ENCODE data around the gene TTC6.

The TTC6 gene

DNA sequence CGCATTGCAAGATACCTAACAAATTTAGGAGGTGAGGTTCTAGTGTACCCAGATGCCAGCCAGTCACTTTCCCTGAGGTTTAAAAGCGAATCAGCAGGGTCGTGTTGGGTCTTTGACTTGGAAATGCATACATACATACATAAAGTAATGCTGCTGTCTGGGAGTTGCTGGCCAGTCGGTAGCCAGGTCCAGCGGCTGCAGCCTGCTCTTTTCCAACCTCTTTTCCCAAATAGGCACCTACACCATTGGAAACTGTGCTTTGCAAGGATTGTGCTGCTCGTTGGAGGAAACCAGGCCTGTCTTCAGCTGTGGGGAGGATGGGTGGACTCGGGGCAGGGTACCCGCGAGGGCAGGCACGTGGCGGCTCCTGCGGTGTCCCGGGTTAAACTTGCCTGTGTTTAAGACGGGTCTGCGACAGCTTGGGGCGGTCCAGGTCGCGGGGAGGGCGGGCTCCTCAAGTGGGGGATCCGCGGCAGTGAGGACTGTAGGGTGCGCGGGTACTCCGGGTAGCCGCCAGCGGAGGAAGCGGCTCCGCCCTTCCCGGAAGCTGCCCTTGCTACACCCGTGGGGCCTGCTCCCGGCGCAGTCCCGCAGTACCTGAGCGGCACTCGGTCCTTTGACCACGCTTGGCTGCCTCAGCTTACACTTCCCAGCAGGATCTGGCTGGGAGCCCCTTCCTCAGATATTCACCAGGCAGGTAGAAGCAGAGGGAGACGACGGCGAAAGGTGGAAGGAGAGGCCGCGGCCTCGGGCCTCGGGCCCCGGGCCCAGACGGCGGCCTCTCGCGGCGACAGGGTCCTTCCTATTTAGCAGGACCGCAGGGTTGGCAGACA lies 2.7 kb downstream of the TTC6 start:
- DNase-seq = no peak

DNA sequence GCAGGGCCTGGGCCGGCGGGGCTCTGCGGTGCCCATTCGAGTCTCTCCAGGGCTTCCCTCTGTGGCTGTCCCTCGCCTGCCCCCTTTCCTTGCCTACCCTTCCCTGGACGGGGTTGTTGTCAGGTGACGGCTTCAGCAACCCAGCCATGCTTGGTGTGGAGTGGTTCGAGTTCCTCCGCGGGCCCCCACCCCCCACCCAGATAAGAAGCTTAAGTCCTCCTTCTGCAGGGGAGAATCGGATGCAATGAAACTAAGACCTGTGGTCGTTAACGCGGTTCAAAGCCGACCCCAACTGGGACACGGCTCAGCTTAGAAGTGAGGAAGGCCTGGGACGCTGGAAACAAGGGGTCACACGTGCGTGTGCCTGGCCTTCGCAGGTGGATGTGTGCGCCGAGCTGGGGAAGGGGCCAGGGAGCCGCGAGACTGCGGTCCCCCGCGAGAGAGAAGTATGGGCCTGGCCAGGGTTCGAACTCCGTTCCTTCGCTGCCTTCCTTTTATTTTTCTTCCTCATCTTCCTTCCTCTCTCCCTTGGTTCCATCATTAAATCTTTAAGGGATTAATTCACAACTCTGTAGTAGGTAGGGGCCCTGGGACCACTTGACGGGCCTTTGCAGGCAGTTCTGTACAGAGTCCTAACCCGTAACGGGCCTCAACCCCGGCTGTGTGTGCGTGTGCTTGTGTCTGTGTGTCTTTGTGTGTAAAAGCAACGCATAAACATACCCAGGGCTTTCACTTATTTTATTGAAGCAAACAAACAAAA lies 3.5 kb downstream of the TTC6 start:
- no peak for DNase-seq

DNA sequence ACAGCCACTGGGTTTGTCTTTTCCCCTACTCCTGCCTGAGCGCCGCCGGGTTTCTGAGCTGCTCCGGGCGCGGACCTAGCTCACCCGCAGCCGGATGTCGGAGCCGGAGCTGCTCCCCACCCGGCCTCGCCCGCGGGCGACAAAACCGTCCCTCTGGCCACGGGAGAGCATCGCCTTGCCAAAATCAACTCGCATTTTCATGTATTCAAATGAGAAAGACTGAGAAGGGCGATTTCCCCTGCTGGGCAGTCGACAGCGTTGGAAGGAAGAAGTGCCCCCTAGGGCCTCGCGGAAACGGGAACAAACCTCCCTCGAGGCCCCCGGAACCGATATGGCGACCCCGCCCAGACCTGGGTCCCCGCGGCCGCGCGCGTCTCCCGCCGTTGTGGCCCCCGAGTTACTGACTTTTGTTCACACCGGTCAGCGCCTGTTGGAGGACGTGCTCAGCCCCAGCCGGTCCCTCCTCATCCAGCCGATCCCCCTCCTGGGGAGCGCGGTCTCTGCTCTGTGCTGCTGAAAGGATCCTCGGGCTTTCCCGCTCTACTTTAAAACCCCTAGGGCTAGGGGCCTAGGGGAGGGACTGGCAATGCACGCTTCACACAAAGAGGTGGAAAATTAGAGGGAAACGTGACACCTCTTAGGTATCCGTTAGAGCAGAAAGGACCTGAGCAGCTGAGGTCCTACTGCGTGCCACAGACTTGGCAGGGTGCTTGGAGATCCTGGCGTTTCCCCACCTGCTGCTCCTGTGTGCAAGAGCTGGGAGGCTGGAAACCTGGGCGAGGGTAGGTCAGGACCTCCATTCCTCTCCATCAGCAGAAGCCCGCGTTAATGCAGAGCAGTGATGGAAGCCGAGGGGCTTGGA lies 4.3 kb downstream of the TTC6 start:
- no peak for DNase-seq

DNA sequence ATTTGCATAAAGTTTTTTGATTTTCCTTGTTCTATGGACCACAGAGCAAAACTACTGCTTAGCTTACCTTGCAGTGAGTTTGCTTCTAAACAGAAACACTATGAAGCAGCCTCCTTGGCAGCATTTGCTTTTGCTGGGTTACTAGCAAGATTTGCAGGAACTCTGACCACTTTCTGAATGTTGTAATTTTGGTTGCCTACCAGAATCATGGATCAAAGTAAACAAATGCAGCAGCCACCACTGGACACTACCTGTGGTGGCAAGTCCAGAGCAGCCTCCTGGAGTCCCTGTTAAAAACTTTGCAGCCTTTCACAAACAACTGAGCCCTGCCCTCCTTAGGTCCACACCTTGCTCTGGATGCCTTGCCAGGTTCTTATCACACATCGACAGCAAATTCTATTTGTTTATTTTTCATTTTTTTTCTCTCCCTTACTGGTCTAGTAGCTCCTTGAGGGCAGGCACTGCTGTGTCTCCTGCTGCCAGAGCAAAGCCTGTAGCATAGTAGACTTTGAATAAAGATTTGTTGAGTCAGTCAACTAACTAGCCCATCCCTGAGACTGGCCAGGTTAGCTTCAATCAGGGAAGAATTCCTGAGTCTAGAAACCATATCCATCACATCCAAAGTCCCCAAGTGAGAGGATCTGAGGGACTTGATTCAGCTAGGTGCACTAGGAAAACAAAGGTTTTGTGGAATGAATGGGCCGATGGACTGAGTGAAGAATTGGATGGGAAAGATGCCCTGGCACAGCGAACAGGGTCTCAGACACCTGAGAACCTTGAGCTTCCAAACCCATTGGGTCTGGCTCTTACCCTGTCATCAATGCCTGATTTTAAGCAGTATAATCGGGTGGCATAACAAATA lies 5.7 kb downstream of the TTC6 start:
- DNase-seq = no peak

DNA sequence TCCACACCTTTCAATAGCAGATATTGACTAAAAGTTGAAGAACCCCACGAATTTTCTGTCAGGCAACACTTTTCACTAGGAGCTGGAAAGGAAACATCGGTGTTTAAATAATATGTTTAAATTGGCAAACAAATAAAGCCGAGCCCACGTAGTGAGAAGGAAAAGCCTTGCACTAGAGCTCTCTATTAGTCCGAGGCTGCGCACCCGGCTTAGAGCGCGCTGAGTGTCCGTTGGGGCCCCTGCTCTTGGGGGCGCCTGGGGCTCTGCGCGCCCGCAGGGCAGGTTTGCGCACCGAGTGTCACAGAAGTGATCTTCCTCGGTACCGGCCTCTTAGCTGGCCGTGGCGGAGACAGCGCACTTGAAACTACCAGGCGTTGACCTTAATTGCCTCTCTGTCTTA lies 6.4 kb downstream of the TTC6 start:
- DNase-seq = no peak

DNA sequence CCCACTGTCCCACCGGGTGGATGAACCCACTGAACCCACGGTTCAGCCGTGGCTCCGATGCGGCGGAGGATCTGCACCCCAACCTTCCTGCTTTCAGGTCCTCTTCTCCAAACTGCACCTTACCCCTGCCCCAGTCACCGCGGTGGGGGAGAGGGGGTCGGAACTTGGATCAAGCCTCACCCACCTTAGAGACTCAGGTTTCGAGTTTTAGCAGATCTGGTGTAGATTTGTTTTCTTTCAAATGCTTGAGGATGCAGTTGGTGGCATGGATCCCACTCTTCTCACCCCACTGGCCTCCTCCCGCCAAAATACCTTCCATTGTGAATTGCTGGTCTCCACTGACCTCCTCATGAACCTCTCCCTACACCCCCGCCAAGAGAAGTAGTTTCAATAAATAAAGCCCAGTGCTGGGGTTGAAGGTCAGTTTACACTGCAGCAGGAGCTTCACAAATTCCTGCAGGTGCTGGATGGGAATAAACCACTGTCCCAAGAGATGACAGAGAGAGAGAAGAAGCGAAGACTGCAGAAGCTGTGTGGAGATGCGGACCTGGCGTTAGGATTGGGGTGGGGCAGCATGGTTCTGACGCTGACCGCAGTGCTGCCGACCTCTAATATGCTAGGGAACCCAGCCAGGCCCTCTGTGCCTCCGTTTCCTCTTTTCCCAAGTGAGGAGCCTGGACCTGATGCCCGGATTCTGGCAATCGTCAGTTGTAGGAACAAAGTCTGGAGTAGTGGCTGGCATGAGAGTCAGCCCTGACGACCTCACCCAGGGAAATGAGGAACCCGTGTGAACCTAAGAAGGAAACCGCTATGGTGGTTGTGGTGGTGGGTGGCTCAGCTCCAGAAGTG lies 7.4 kb downstream of the TTC6 start:
- DNase-seq = no peak

DNA sequence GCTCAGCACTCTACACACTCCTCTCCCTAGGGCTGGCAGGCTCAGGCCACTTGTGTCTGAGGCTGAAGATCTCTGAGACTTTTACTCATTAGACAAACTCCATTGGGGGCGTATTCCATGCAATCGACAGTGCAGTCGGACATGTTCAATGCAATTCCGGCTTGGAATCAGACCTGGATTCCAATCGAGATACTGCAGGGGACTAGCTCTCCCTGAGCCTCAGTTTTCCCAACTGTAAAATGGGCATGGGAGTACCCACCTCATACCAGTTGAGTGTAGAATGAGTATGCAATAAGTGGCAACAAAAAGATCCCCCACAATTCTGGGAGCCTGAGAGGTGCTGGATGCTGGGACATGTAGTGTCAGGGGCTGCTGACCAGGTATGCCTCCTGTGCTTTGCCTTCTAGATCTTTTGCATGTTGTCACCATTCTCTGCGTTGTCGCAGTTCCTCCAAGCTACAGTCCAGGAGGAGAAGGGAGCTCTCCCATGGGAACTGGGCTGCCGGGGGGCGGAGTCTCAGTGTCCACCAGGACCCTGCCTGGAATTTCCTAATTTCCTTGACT lies 8.3 kb downstream of the TTC6 start:
- DNase-seq = no peak

DNA sequence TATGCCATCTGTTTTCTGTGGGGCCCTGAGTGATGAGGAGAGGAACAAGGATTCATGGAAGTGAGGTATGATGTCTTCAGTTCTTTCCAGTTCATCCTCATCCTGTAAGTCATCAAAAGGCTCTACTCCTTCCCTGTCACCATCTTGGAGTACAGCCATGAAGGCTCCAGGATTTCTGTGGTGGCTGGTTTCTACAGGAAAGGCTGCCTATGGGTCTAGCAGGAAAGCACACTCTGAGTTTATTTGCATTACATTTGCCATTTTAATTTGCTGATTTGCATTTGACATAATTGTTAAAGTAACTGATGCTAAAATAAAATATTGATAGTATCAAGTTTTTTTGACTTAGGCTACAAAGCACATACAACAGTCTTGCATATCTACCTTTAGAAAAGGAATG lies 11.2 kb downstream of the TTC6 start:
- DNase-seq = no peak

DNA sequence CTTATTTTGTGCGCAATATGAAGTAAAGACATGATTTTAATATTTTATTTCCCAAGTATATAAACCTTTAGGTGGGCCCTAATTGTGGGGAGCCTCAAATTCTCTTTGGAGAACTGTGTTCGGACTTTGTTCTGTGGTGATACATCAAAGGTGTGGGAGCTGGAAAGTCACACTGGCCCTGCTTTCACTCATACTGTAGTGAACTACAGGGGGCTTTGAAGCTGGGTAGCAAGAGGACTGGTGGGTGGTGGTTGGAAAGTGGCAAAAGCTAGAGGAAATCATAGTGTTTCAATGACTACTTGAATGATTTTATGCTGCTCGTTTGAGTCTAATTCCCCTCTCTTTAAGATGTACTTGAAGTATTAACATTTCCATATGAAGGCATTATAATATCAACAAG lies 13.2 kb downstream of the TTC6 start:
- no peak for DNase-seq

DNA sequence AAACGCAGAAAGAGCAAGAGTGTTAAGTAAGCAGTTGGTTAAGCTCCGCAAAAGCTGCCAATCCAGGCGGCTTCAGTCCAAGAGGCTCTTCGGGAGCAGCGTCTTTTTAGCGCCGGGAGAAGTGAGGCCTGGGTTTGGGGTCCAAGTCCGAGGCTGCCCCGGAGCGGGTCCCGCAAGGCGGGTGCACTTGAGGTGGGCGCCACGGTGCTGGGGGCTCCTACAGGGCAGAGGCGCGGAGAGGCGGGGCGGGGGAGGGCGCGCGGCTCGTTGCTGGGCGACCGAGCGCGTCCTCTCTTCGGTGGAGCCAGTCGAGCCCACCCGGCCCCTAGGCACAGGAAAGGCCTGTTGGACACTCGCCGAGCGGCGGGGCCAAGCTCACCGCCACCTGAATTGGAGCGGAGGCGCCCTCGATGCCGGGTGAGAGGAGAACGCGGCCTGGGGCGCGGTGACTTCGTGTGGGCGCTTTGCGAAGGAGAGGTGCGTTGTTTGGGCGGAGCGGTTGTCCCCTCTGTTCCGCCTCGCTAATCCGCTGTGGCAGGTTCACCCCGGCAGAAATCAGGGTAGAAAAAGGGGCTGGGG lies 15.6 kb downstream of the TTC6 start:
- DNase-seq = no peak

DNA sequence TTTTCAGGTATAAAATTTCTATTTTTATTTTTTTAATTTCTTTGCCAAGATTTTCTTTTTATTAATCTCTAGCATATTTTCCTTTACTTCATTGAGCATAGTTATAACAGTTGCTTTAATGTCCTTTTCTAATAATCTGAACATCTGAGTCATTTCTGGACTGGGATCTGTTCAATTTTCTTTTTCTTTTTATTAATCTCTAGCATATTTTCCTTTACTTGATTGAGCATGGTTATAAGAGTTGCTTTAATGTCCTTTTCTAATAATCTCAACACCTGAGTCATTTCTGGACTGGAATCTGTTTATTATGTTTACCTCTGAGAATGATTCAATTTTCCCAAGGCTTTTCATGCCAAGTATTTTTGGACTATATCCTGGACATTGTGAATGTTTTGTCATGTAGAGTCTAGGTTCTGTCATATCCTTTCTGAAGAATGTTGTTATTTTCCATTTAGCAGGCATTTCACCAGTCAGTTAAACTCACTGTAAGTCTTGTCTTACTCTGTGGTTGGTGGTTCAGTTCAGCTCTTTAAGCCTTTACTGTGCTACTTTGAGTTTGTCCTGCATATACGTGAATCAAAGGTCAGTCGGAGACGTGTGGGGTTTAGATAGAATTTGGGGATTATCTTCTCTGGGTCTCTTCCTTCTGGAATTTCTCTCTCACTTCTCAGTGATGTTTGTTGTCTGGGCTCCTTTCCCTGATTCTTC lies 20.3 kb downstream of the TTC6 start:
- DNase-seq = no peak

DNA sequence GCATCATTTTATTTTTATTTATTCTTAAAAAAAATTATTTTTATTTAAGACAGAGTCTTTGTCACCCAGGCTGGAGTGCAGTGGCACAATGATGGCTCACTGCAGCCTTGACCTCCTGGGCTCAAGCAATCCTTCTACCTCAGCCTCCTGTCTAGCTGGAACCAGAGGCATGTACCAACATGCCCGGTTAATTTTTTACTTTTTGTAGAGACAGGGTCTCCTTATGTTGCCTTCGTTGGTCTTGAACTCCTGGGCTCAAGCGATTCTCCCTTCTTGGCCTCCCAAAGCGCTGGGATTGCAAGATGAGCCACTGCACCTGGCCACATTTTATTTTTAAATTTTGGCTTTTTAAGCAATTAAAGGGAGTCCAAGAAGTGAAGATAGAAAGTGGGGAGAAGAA lies 21.4 kb downstream of the TTC6 start:
- DNase-seq = no peak

DNA sequence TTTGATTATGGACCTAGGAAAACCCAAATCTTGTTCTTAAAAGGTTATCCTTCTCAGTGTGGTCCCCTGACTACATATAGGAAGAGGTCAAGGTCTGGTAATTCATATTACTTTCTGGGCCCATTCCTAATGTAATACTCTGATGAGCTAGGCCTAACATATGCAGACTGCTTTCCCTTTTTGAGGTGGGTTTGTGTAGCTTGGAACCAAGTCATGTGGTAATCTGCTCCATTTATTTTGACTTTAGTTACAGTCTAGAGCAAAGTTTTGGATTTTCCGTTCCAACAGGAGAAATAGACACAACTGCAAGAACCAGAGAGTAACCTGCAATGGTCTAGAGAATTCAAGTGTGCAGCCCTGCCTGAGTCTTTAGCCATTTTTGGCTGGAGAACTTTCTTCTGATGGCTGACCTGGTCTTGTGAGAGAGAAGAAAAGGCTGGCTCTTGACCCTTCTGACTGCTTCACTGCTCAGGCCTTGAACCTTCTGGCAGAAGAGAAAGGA lies 22.5 kb downstream of the TTC6 start:
- no peak for DNase-seq

DNA sequence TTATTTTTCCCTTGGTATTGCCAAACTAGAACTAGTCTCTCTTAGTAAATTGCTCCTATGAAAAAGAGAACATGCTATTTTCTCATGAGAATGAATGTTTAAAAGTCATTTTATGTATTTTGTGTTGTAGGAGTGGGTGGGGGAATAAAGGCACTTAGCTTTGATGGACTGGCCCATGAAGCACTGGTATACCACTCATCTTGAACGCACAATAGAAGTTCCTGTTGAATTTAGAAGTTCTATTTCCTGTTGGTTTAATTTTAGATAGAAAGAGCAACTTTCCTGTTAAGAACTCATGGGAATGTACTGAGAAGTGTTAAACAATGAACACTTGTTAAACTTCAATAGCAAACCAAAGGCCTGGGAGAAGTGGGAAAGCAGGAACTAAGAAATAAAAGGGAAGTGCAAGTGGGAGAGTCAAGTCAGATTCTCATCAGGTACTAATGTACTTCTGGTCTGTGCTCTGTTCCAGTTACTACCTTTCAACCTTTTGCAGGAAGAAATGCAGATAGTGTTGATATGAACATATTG lies 23.1 kb downstream of the TTC6 start:
- DNase-seq = no peak

DNA sequence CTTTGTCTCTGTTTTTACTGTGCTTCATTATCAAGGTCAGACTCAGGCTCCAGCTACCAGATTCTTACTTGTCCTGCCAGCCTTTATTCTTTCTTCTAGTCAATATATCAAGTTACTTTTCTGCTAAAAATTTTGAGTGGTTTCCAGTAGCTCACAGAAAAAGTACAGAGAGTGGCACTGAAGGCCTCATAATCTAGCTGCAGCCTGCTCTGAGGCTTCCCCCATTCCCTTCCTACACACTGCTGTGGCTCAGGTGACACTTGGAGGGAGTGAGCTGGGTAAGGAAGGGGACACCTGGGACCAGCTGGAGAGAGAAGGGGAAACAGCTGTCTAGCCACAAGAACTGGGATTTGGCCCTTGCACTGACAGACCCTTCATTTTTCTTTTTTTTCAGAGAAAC lies 25.4 kb downstream of the TTC6 start:
- no peak for DNase-seq

DNA sequence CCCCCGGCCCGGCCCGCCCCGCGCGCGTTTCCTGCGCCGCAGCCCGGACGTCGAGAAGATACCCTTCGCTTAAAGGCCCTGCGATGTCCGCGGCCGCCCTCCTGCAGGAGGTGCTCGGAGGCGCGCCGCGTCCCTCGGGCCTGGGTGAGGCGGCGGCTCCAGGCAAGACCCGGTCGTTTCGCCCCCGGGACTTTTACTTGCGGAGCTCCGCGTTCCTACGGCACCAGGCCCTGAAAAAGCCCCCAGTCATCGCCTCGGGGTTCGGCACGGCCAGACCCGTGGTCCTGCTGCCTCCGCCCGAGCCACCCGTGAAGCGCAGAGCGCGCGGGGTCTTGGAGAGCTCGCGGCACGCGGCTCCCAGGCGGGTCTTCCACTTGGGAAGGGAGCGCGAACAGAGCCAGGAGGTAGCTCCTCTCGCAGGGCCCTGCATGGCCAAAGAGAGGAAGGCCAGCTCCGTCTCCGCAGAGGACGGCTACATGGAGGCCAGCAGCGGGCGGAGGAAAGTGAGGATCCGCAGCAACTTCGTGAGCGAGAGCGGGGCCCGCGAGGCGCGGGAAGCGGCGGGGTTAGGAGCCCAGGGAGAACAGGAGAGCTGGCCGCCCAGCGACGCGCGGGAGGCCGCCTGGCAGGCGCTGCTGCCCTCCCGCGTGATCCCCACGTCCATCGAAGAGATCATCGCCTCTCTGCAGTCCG lies 26.9 kb downstream of the TTC6 start:
- no peak for DNase-seq

DNA sequence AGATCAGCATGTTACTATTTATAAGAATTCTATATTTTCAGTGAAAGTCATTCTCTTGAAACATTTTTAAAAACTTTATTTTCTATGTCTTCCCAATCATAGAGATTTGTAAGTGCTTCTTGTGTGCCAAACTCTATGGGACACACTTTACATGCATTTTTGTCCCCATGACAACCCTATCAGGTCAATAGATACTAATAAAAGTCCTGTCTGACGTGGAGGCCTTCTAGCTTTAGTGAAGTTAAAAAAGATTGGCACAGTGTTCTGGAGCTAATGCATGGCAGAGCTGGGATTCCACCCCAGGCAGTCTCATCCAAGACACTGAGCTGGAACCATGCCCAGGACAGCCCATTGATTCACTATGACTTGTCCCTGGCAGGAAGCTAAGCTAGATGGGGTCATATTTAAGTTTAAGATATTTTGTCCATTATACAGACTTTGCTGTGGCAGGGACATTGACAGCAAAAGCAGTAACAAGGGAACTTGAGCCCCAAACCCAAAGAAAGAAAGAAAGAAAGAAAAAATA lies 28.1 kb downstream of the TTC6 start:
- DNase-seq = no peak

DNA sequence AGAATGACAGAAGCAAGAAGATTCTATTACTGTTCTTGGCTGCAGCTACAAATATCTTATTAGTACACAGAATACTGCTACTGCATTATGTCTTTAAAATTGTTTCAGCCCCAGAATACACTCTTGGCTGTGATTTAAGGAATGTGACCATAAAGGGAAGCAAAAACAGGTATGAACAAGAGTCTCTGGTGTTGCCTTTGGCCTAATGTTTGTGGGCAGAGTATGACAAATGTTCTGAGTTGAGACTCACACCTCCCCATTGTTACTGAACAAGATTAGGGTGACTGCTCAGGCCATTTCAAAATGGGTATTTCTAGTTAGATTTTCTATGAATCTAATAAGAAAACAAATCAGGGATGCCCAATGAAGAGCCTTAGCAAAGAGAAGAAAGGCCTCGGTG lies 28.5 kb downstream of the TTC6 start:
- DNase-seq = no peak

Measured in activated CD4-positive, alpha-beta T cell treated with anti-CD3 and anti-CD28 coated beads for 4 hours (primary cell).